H1 (cell line): Measurements from ENCODE around the gene FRS2. TPM values are rescaled to one million over a fixed set of nuclear protein-coding genes. Genes with fewer than 3 reads are reported as not detected.
"Not testable (repeated sequence)": the region's sequence is repeated elsewhere in the genome, so short reads cannot be mapped to it uniquely, and the experiment has no call there.

Experiments used
- CTCF ChIA-PET: fragments of 300-600 bp; sonication (Branson Sonifier 250); formaldehyde crosslinking; loops from one replicate; lab custom pipeline; 2021; ENCODE audit not compliant: partially characterized antibody; lab: Charles Lee
- POLR2A ChIA-PET: fragments of 300-600 bp; sonication (Branson Sonifier 250); formaldehyde crosslinking; loops from one replicate; lab custom pipeline; 2021; ENCODE audit warnings: inconsistent platforms; ENCODE audit not compliant: partially characterized antibody; lab: Charles Lee
- DNase-seq, 2 experiments: peaks; one replicate each; pipeline versions ENCODE4 v3.0.0 to v3.0.0-alpha.2; 2010 to 2022; ENCODE audit warnings: low spot score in 2 of 2, low read depth in 1 of 2, mixed read lengths in 1 of 2
- FAIRE-seq: peaks from 2 replicates; lab custom pipeline; 2011; peaks lifted over from hg19 to GRCh38; lab: Jason Lieb, UNC
- H2AFZ ChIP-seq: 2 replicates; pipeline ENCODE4 v1.8.1; 2012; ENCODE audit warnings: low read length, inconsistent platforms
- H2AK5ac ChIP-seq: 2 replicates; pipeline ENCODE4 v1.6.1; 2013; ENCODE audit warnings: low read depth, low read length
- H2BK120ac ChIP-seq: replicated peaks from 2 replicates; pipeline ENCODE3; 2013; ENCODE audit warnings: low read depth, low read length, inconsistent platforms
- H2BK12ac ChIP-seq: 2 replicates; pipeline ENCODE4 v1.6.1; 2013; ENCODE audit warnings: low read depth, low read length
- H2BK15ac ChIP-seq: 2 replicates; pipeline ENCODE4 v1.6.1; 2013; ENCODE audit warnings: low read length
- H2BK20ac ChIP-seq: 2 replicates; pipeline ENCODE4 v1.6.1; 2013; ENCODE audit warnings: low read length
- H2BK5ac ChIP-seq: 2 replicates; pipeline ENCODE4 v1.6.1; 2013; ENCODE audit warnings: low read depth, low read length
- H3K14ac ChIP-seq: 2 replicates; pipeline ENCODE4 v1.6.1; 2013; ENCODE audit warnings: inconsistent platforms; ENCODE audit not compliant: insufficient read length
- H3K18ac ChIP-seq: 2 replicates; pipeline ENCODE4 v1.6.1; 2013; ENCODE audit warnings: low read length; ENCODE audit errors: extremely low read depth
- H3K23ac ChIP-seq: 2 replicates; pipeline ENCODE4 v1.6.1; 2013; ENCODE audit warnings: inconsistent platforms; ENCODE audit not compliant: insufficient read length
- H3K23me2 ChIP-seq: 2 replicates; pipeline ENCODE4 v1.6.1; 2013; ENCODE audit warnings: low read depth, low read length
- H3K27ac ChIP-seq: 2 replicates; pipeline ENCODE4 v1.6.1; 2011; ENCODE audit warnings: low read depth, low read length, inconsistent platforms
- H3K27me3 ChIP-seq, 4 experiments: replicated peaks in 1 of 4; 1 replicate in 1 of 4; 2 replicates in 3 of 4; pipeline versions ENCODE4 v1.6.1 to v1.8.1; 2011 to 2013; ENCODE audit warnings: low read length in 3 of 4, mild to moderate bottlenecking in 3 of 4, inconsistent platforms in 2 of 4, mixed read lengths in 2 of 4, moderate library complexity in 1 of 4; ENCODE audit not compliant: control insufficient read depth in 3 of 4, insufficient read depth in 3 of 4; ENCODE audit errors: extremely low read depth in 1 of 4
- H3K36me3 ChIP-seq, 4 experiments: 2 replicates each; pipeline versions ENCODE4 v1.6.1 to v1.8.1; 2011 to 2013; ENCODE audit warnings: mild to moderate bottlenecking in 4 of 4, low read length in 3 of 4, moderate library complexity in 2 of 4, control low read depth in 1 of 4, inconsistent platforms in 1 of 4; ENCODE audit not compliant: insufficient read depth in 4 of 4, control insufficient read depth in 2 of 4
- H3K4ac ChIP-seq: replicated peaks from 2 replicates; pipeline ENCODE3; 2013; ENCODE audit warnings: low read length, low read depth, mixed read lengths, inconsistent platforms; ENCODE audit not compliant: insufficient read length
- H3K4me1 ChIP-seq, 4 experiments: replicated peaks in 1 of 4; 1 replicate in 1 of 4; 2 replicates in 3 of 4; pipeline versions ENCODE4 v1.6.1 to v1.8.1; 2011 to 2013; ENCODE audit warnings: low read length in 3 of 4, inconsistent platforms in 2 of 4, mixed read lengths in 1 of 4; ENCODE audit not compliant: insufficient read depth in 4 of 4, control insufficient read depth in 3 of 4
- H3K4me2 ChIP-seq, 2 experiments: 2 replicates each; pipeline versions ENCODE4 v1.6.1 to v1.8.1; 2011 to 2013; ENCODE audit warnings: low read depth in 2 of 2, low read length in 2 of 2, control low read depth in 1 of 2, inconsistent platforms in 1 of 2, mild to moderate bottlenecking in 1 of 2; ENCODE audit not compliant: insufficient read depth in 1 of 2
- H3K4me3 ChIP-seq, 4 experiments: fragments of 200-600, 300-600 bp in 1 of 4; sonication (generic), shearing (Covaris generic), sonication (Bioruptor Twin) in 1 of 4; 2 replicates each; pipeline versions ENCODE4 v1.5.1 to v1.8.1; 2011 to 2016; ENCODE audit warnings: low read length in 4 of 4, low read depth in 3 of 4, control low read depth in 2 of 4, inconsistent platforms in 2 of 4, mild to moderate bottlenecking in 2 of 4, mixed read lengths in 1 of 4, moderate library complexity in 1 of 4; ENCODE audit not compliant: insufficient read depth in 2 of 4; ENCODE audit errors: extremely low read depth in 1 of 4
- H3K56ac ChIP-seq: replicated peaks from 2 replicates; pipeline ENCODE3; 2013; ENCODE audit warnings: low read depth, mild to moderate bottlenecking, mixed read lengths, low read length, inconsistent platforms; ENCODE audit not compliant: insufficient read length
- H3K79me1 ChIP-seq: 2 replicates; pipeline ENCODE4 v1.6.1; 2013; ENCODE audit warnings: low read depth, low read length, control low read depth
- H3K79me2 ChIP-seq, 2 experiments: 2 replicates each; pipeline versions ENCODE4 v1.6.1 to v1.8.1; 2012 to 2013; ENCODE audit warnings: low read length in 2 of 2, mild to moderate bottlenecking in 2 of 2, inconsistent platforms in 1 of 2; ENCODE audit not compliant: insufficient read depth in 2 of 2, control insufficient read depth in 1 of 2
- H3K9ac ChIP-seq, 4 experiments: replicated peaks in 1 of 4; 1 replicate in 1 of 4; 2 replicates in 3 of 4; pipeline versions ENCODE4 v1.6.1 to v1.8.1; 2011 to 2013; ENCODE audit warnings: low read depth in 3 of 4, low read length in 3 of 4, control low read depth in 2 of 4, mild to moderate bottlenecking in 2 of 4, moderate library complexity in 2 of 4, inconsistent platforms in 1 of 4; ENCODE audit errors: extremely low read depth in 1 of 4
- H3K9me3 ChIP-seq, 2 experiments: 2 replicates each; pipeline versions ENCODE4 v1.6.1 to v1.8.1; 2012 to 2013; ENCODE audit warnings: mild to moderate bottlenecking in 2 of 2, moderate library complexity in 2 of 2, control low read depth in 1 of 2, inconsistent platforms in 1 of 2, low read depth in 1 of 2, low read length in 1 of 2, mixed read lengths in 1 of 2; ENCODE audit not compliant: insufficient read depth in 2 of 2
- H4K20me1 ChIP-seq, 2 experiments: replicated peaks in 1 of 2; 2 replicates each; pipeline versions ENCODE3 to v1.8.1; 2011 to 2013; ENCODE audit warnings: inconsistent platforms in 2 of 2, low read length in 2 of 2, mild to moderate bottlenecking in 1 of 2; ENCODE audit not compliant: insufficient read depth in 2 of 2, control insufficient read depth in 1 of 2
- H4K5ac ChIP-seq: 2 replicates; pipeline ENCODE4 v1.6.1; 2013; ENCODE audit warnings: low read length, low read depth, mixed read lengths, inconsistent platforms; ENCODE audit not compliant: insufficient read length
- H4K8ac ChIP-seq: 2 replicates; pipeline ENCODE4 v1.8.0; 2013; ENCODE audit warnings: mild to moderate bottlenecking, moderate library complexity, low read length, inconsistent platforms; ENCODE audit not compliant: insufficient read depth; ENCODE audit errors: extremely low read depth
- H4K91ac ChIP-seq: replicated peaks from 2 replicates; pipeline ENCODE3; 2013; ENCODE audit warnings: low read length, mixed read lengths, inconsistent platforms; ENCODE audit not compliant: insufficient read length
- WGBS, 2 experiments: shearing (Covaris generic) in 1 of 2; methylation state at CpG; one replicate each; pipeline versions ENCODE4 v1.1.6 to v1.1.7; 2013 to 2015; ENCODE audit warnings: low lambda C conversion rate in 2 of 2, mixed read lengths in 2 of 2, inconsistent platforms in 1 of 2, low coverage in 1 of 2, missing lambda C conversion rate in 1 of 2; ENCODE audit not compliant: insufficient replicate concordance in 2 of 2, insufficient coverage in 1 of 2, insufficient read length in 1 of 2; ENCODE audit errors: extremely low coverage in 1 of 2, missing lambda C conversion rate in 1 of 2; 5-methylcytosine and 5-hydroxymethylcytosine counted together
- polyA plus RNA-seq, 7 experiments: library from polyadenylated mRNA; depleted of rRNA in 3 of 7; stranded (reverse) in 5 of 7; unstranded in 2 of 7; fragments of >200 nt in 5 of 7; fragments of 200-250 nt in 2 of 7; gene quantifications; 1 replicate in 5 of 7; 2 replicates in 1 of 7; 4 replicates in 1 of 7; pipeline versions ENCODE4 v1.2.1 to v1.2.3, GENCODE V29; 2011 to 2013; ENCODE audit warnings: missing spikeins in 2 of 7, mixed read lengths in 2 of 7
- total RNA-seq: library from RNA; stranded (reverse); fragmentation: NEBNext Ultra II Directional; extraction: Animal tissue kit (Norgen Biotek cat#: 25700); gene quantifications from 2 replicates; pipeline ENCODE4 v1.2.1, GENCODE V29; 2021

FRS2 gene
- total and polyA plus RNA-seq, 2 of the 8 experiments (the other 6 are each of a cell fraction or from before 2014, with no cell fraction given) = 10.3 to 35.8 TPM

GRCh38 chr12:69603556-69603955 is 133.4 kb downstream of the FRS2 start:
- H2BK20ac ChIP-seq, H3K14ac ChIP-seq, H3K27ac ChIP-seq, H4K8ac ChIP-seq, H2AFZ ChIP-seq, H3K23me2 ChIP-seq, H3K4ac ChIP-seq, CTCF ChIA-PET, H3K4me3 ChIP-seq, H2AK5ac ChIP-seq, DNase-seq, H3K4me1 ChIP-seq, H3K27me3 ChIP-seq, H3K18ac ChIP-seq, H3K9me3 ChIP-seq, H3K79me1 ChIP-seq, H3K23ac ChIP-seq, H3K9ac ChIP-seq, H3K4me2 ChIP-seq, H2BK5ac ChIP-seq, H3K56ac ChIP-seq, H4K91ac ChIP-seq, H2BK15ac ChIP-seq, H2BK12ac ChIP-seq, H4K20me1 ChIP-seq, FAIRE-seq, H4K5ac ChIP-seq, H3K79me2 ChIP-seq, H2BK120ac ChIP-seq: not testable (repeated sequence)
- peaks cover 5 to 45% (median 25%) of the 10 kb centered on the region in 4 experiments for H3K36me3 ChIP-seq
- POLR2A ChIA-PET = interaction anchor here (0.6 to 1.2 kb wide), 5 partner anchors 9 to 440 kb away, joined by 3 to 7 read pairs (median 3); no protein-coding TSS in a partner anchor
- WGBS, 2 experiments = 88% methylated on average over 4 of the region's 6 CpGs; no CpG with 5 or more reads in 1 of the 2 experiments

- H2BK5ac ChIP-seq, H3K4ac ChIP-seq, H3K14ac ChIP-seq, H4K5ac ChIP-seq, H2BK12ac ChIP-seq, H2BK20ac ChIP-seq, H3K79me2 ChIP-seq, H3K56ac ChIP-seq, H2BK15ac ChIP-seq, H3K18ac ChIP-seq, H3K27ac ChIP-seq, H3K23me2 ChIP-seq, H2AK5ac ChIP-seq, H3K23ac ChIP-seq, FAIRE-seq, H3K4me2 ChIP-seq, DNase-seq, H3K4me3 ChIP-seq, H3K9ac ChIP-seq, H2BK120ac ChIP-seq, H3K9me3 ChIP-seq, H3K4me1 ChIP-seq, H4K8ac ChIP-seq, H2AFZ ChIP-seq, H3K79me1 ChIP-seq, H4K91ac ChIP-seq, H3K27me3 ChIP-seq, H4K20me1 ChIP-seq: not testable (repeated sequence)
- peaks cover 5 to 38% (median 21%) of the 10 kb centered on the region in 4 experiments; a peak in 7 of 8 replicates for H3K36me3 ChIP-seq
- ChIA-PET POLR2A (interaction anchor here (0.9 to 1.7 kb wide), 3 partner anchors 8 to 13 kb away, joined by 3 to 7 read pairs (median 6); no protein-coding TSS in a partner anchor), CTCF (interaction anchor here (0.9 kb wide), 1 partner anchor 37 kb away, joined by 3 read pairs; no protein-coding TSS in a partner anchor)
- WGBS, 2 experiments = 82% methylated on average over 2 of the region's 3 CpGs; no CpG with 5 or more reads in 1 of the 2 experiments
Observed at GRCh38 chr12:69604275-69604674, 134.1 kb downstream of the FRS2 start.
